Measurements from ENCODE around the gene DPH5.
"Not testable (repeated sequence)": the region's sequence is repeated elsewhere in the genome, so short reads cannot be mapped to it uniquely, and the experiment has no call there.

DNA sequence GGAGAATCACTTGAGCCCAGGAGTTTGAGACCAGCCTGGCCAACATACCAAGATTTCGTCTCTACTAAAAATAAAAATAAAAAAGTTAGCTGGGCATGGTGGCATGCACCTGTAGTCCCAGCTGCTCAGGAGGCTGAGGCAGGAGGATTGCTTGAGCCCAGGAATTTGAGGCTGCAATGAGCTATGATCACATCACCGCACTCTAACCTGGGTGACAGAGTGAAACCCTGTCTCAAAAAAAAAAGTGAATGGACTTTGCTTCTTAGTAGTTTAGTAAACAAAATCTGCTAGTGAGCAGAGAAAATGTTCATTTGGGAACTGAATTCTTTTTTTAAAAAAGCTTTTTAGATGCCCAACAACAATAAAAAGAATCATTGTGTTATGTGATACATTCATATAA is 6.5 kb upstream of the DPH5 start:
- TF ChIP-seq, protein P1, sequence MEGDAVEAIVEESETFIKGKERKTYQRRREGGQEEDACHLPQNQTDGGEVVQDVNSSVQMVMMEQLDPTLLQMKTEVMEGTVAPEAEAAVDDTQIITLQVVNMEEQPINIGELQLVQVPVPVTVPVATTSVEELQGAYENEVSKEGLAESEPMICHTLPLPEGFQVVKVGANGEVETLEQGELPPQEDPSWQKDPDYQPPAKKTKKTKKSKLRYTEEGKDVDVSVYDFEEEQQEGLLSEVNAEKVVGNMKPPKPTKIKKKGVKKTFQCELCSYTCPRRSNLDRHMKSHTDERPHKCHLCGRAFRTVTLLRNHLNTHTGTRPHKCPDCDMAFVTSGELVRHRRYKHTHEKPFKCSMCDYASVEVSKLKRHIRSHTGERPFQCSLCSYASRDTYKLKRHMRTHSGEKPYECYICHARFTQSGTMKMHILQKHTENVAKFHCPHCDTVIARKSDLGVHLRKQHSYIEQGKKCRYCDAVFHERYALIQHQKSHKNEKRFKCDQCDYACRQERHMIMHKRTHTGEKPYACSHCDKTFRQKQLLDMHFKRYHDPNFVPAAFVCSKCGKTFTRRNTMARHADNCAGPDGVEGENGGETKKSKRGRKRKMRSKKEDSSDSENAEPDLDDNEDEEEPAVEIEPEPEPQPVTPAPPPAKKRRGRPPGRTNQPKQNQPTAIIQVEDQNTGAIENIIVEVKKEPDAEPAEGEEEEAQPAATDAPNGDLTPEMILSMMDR (IDR thresholded peaks at IDR 0.05) = not testable (repeated sequence)
- not testable (repeated sequence) for TF ChIP-seq ZFX (IDR thresholded peaks at IDR 0.05; ENCODE audit: borderline replicate concordance)
